K562 (cell line): ENCODE data around the gene SLC6A8. TPM values are rescaled to one million over a fixed set of nuclear protein-coding genes. Genes with fewer than 3 reads are reported as not detected.
A peak's percentile ranks its signal among the peaks of the same experiment; 100 is the strongest.

ENCODE experiments used
- ATF3 ChIP-seq, 2 experiments: fragments of 450-650 bp in 1 of 2; sonication (generic) in 1 of 2; formaldehyde crosslinking in 1 of 2; IDR thresholded peaks in 1 of 2; conservative IDR thresholded peaks in 1 of 2; 2 replicates each; pipeline versions ENCODE4 v1.6.1 to v1.8.1; 2016 to 2023; ENCODE audit warnings: mild to moderate bottlenecking in 2 of 2, moderate library complexity in 2 of 2, inconsistent platforms in 1 of 2, missing genetic modification reagents in 1 of 2
- BRD4 ChIP-seq: fragments of 200-600 bp; sonication (generic); IDR thresholded peaks from 2 replicates; pipeline ENCODE4 v1.6.1; 2017; ENCODE audit warnings: inconsistent platforms
- CCAR2 ChIP-seq: fragments of 200-400 bp; formaldehyde crosslinking; IDR thresholded peaks from 2 replicates; pipeline ENCODE4 v1.6.1; 2017; ENCODE audit warnings: mild to moderate bottlenecking, low read depth, low read length
- EGR1 ChIP-seq: fragments of 450-650 bp; conservative IDR thresholded peaks from 2 replicates; pipeline ENCODE4 v1.6.1; 2017; ENCODE audit warnings: mild to moderate bottlenecking
- EHMT2 ChIP-seq: fragments of 450-650 bp; IDR thresholded peaks from 2 replicates; pipeline ENCODE4 v1.6.1; 2018; ENCODE audit warnings: antibody characterized with exemption
- NR1H2 ChIP-seq: sonication (generic); formaldehyde crosslinking; IDR thresholded peaks from 2 replicates; pipeline ENCODE4 v1.4.0; 2020; ENCODE audit warnings: mild to moderate bottlenecking, missing genetic modification reagents
- PHF8 ChIP-seq: fragments of 200-600 bp; sonication (generic); IDR thresholded peaks from 2 replicates; pipeline ENCODE4 v1.6.1; 2012; ENCODE audit warnings: mixed run types, mild to moderate bottlenecking, inconsistent platforms, low read length, moderate library complexity, borderline replicate concordance
- PURB ChIP-seq: sonication (generic); formaldehyde crosslinking; IDR thresholded peaks from 2 replicates; pipeline ENCODE4 v1.9.0; 2021; ENCODE audit warnings: low read depth, mild to moderate bottlenecking, missing genetic modification reagents
- RB1 ChIP-seq: fragments of 450-650 bp; IDR thresholded peaks from 2 replicates; pipeline ENCODE4 v1.6.1; 2017; ENCODE audit warnings: low read depth, mild to moderate bottlenecking
- REST ChIP-seq, 2 experiments: fragments of 450-650 bp; formaldehyde crosslinking in 1 of 2; IDR thresholded peaks; 2 replicates each; pipeline versions ENCODE4 v1.4.0 to v1.6.1; 2014 to 2020; ENCODE audit warnings: mild to moderate bottlenecking in 2 of 2, borderline replicate concordance in 1 of 2, low read depth in 1 of 2
- SIN3A ChIP-seq, 2 experiments: fragments of 150-350 bp in 1 of 2; IDR thresholded peaks; 2 replicates each; pipeline ENCODE4 v1.6.1; 2011 to 2016; ENCODE audit warnings: borderline replicate concordance in 2 of 2, low read depth in 2 of 2, low read length in 2 of 2, mild to moderate bottlenecking in 2 of 2, moderate library complexity in 2 of 2; ENCODE audit not compliant: control insufficient read depth in 1 of 2
- TAF1 ChIP-seq: IDR thresholded peaks from 2 replicates; pipeline ENCODE4 v1.6.1; 2011; ENCODE audit warnings: mild to moderate bottlenecking, low read length, moderate library complexity; ENCODE audit not compliant: insufficient read depth, control insufficient read depth, severe bottlenecking; ENCODE audit errors: extremely low read depth
- TAF15 ChIP-seq: fragments of 200-400 bp; formaldehyde crosslinking; IDR thresholded peaks from 2 replicates; pipeline ENCODE4 v1.6.1; 2017; ENCODE audit warnings: mild to moderate bottlenecking, low read depth, low read length, moderate library complexity
- YBX1 ChIP-seq: fragments of 450-650 bp; IDR thresholded peaks from 2 replicates; pipeline ENCODE4 v1.7.1; 2016; ENCODE audit warnings: mild to moderate bottlenecking
- YY1 ChIP-seq, 3 experiments: IDR thresholded peaks; 2 replicates each; pipeline ENCODE4 v1.6.1; 2011; ENCODE audit warnings: low read length in 2 of 3, mild to moderate bottlenecking in 2 of 3, moderate library complexity in 2 of 3, borderline replicate concordance in 1 of 3, control low read depth in 1 of 3, low read depth in 1 of 3; ENCODE audit not compliant: insufficient read depth in 3 of 3, insufficient replicate concordance in 2 of 3, control insufficient read depth in 1 of 3, insufficient read length in 1 of 3; ENCODE audit errors: extremely low read depth in 1 of 3
- ZKSCAN1 ChIP-seq: fragments of 150-350 bp; IDR thresholded peaks from 2 replicates; pipeline ENCODE4 v1.6.1; 2016; ENCODE audit warnings: low read depth, low read length
- ZNF699 ChIP-seq: fragments of 250-450 bp; sonication (Bioruptor Pico); IDR thresholded peaks from 2 replicates; pipeline ENCODE4 v1.8.0; 2021; ENCODE audit warnings: mild to moderate bottlenecking, moderate library complexity; ENCODE audit not compliant: insufficient replicate concordance
- polyA plus RNA-seq, 8 experiments: library from polyadenylated mRNA; depleted of rRNA in 4 of 8; stranded (reverse) in 5 of 8; unstranded in 3 of 8; fragments of >200 nt; fragmentation: Nextera tagmentation in 2 of 8; fragmentation: Illumina TruSeq in 1 of 8; extraction: Ambion mirVana in 2 of 8; extraction: Trizol in 1 of 8; gene quantifications; 2 replicates each; pipeline versions ENCODE4 v1.2.1 to v1.2.3, GENCODE V29; 2011 to 2014; ENCODE audit warnings: inconsistent platforms in 1 of 8, missing spikeins in 1 of 8
- total RNA-seq, 7 experiments: library from RNA; depleted of rRNA in 6 of 7; stranded (reverse); fragments of >200 nt in 6 of 7; fragmentation: Illumina TruSeq in 2 of 7; extraction: Trizol in 2 of 7; gene quantifications; 2 replicates each; pipeline versions ENCODE4 v1.2.1 to v1.2.3, GENCODE V29; 2011 to 2021; ENCODE audit warnings: low replicate concordance in 1 of 7

SLC6A8 gene
- total and polyA plus RNA-seq, 9 of the 15 experiments (the other 6 are each of a cell fraction or from before 2014, with no cell fraction given) = 0.68 to 144 (median 34.3) TPM

- no peak; a peak in 1 of 4 replicates for TF ChIP-seq SIN3A (IDR thresholded peaks at IDR 0.05; ENCODE audit: borderline replicate concordance in 2 of 2, control insufficient read depth in 1 of 2, low read depth in 2 of 2, low read length in 2 of 2)
- TF ChIP-seq ATF3 (IDR thresholded peaks at IDR 0.05) = peak; percentile 55
- TF ChIP-seq ATF3 (CRISPR knock-in tag; conservative IDR thresholded peaks at IDR 0.05) = no peak
- TF ChIP-seq EHMT2 = no peak
- TF ChIP-seq CCAR2 = no peak
- no peak for TF ChIP-seq ZNF699 (CRISPR knock-in tag)
- no peak for TF ChIP-seq PURB (CRISPR knock-in tag)
- TF ChIP-seq PHF8 = peak; percentile 18; the same call in 1 of the 2 replicates
- TF ChIP-seq YBX1 = no peak
- peak; percentile 78 for TF ChIP-seq EGR1
- TF ChIP-seq TAF15 = no peak
- TF ChIP-seq NR1H2 = peak; percentile 100
- TF ChIP-seq TAF1 = peak; percentile 11
- 0 out of 2 replicates have a peak, but pooled peaks have one; percentile 10 for TF ChIP-seq RB1
- TF ChIP-seq ZKSCAN1 = no peak
- no peak for TF ChIP-seq BRD4
- no peak for TF ChIP-seq REST (IDR thresholded peaks at IDR 0.05; ENCODE audit: borderline replicate concordance)
- TF ChIP-seq REST (CRISPR knock-in tag; IDR thresholded peaks at IDR 0.05; ENCODE audit: low read depth) = no peak
- TF ChIP-seq YY1 (IDR thresholded peaks at IDR 0.05; ENCODE audit: borderline replicate concordance in 1 of 3, control insufficient read depth in 1 of 3, extremely low read depth in 1 of 3, insufficient read depth in 3 of 3, insufficient read length in 1 of 3, insufficient replicate concordance in 2 of 3, low read depth in 1 of 3, low read length in 2 of 3) = peak in 1 of 3 experiments; percentile 21
These were observed 38.8 kb downstream of the SLC6A8 start (continued) for GRCh38 chrX:153726286-153727122.
